Stimulated activated naive CD8-positive, alpha-beta T cell treated with anti-CD3 and anti-CD28 coated beads, Interleukin-15, Interleukin-2, amounts not matched to agents 100 U/mL and 50 U/mL, for 24 hours (primary cell): ENCODE data around the gene IFFO2.
A peak's percentile ranks its signal among the peaks of the same experiment; 100 is the strongest.
"Not testable (repeated sequence)": the region's sequence is repeated elsewhere in the genome, so short reads cannot be mapped to it uniquely, and the experiment has no call there.

ENCODE experiments used
- ATAC-seq: fragments of 150-1000 bp; cut with Tn5 transposase; one replicate; pipeline ENCODE4 v1.10.0; 2021
- DNase-seq: peaks from one replicate; pipeline ENCODE4 v3.0.0; 2021

IFFO2 gene

DNA sequence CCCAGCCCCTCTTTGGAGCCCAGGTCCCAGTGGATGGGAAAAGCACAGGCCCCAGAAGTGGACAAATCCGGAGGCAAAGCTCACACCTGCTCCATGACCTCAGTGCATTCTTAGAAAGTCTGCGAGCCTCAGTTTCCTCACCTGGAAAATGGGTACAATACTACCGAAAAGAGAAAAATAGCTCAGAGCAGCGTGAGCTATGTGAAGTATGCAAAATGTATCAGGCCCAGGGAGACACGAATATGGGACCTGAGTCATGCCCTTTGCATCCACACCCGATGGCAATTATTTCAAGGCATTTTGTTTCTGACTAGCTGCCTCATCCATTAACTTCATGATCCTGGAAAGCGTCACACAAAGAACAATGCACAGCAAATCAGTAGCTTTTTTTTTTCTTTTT lies 63.4 kb downstream of the IFFO2 start:
- no peak for ATAC-seq

GRCh38 chr1:18891858-18892257 lies 64.6 kb downstream of the IFFO2 start:
- not testable (repeated sequence) for DNase-seq, ATAC-seq

More for the DNA sequence above, 63.4 kb downstream of the IFFO2 start:
- DNase-seq = no peak

GRCh38 chr1:18891426-18891780 lies 65.1 kb downstream of the IFFO2 start:
- ATAC-seq = no peak
- no peak for DNase-seq

GRCh38 chr1:18890706-18891425 lies 65.6 kb downstream of the IFFO2 start:
- DNase-seq (no peak), ATAC-seq (no peak)

DNA sequence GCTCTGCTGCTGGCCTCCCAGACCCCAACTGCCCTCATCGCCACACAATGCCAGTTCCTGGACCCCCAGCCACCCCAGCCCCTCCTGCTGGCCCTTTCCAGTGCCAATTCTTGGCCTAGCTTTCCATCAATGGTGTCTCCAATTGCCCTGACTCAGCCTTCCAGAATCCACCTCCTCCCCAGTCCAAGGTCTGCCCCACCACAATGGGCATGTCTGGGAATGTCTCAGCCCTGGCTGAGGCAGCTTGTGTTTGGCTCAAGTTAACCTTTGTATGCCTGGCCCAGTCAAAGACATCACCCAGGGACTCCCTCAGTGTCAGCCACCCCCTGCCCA lies 70.5 kb downstream of the IFFO2 start:
- DNase-seq (no peak), ATAC-seq (no peak)

DNA sequence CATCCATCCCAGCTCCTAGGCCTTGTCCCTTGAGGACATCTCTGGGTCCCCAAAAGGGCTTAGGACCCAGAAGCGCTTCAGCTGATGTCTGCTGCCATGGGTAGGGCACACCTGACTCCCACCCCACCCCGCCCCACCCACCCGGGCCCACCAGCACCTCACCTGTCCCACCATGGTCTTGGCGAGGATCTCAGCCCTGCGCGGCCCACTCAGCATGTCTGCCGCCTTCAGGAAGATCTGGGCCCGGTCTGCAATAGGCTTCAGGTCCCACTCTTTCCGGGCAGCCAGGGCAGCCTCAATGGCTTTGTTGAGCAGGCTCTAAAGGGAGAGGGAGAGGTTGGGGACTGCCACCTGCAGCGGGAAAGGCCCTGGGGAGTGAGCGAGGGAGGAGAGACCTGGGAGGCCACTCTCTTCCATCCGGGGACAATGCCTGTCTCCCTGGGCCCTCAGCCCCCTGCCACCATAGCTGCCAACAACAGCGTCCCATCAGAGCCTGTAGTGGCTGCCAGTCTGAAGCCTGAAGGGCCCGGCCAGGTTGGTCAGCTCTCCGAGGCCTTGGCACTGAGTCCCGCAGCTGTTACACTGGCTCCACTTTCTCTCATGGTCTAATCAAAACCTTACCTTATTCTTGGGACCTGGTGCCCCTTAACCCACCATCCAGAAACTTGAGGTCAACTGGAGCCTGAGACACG lies 71.0 kb downstream of the IFFO2 start:
- no peak for ATAC-seq

GRCh38 chr1:18884727-18885126 lies 71.7 kb downstream of the IFFO2 start:
- ATAC-seq (no peak), DNase-seq (no peak)

More for the DNA sequence above, 71.0 kb downstream of the IFFO2 start:
- no peak for DNase-seq

- ATAC-seq = no peak
- DNase-seq = no peak
Observed at GRCh38 chr1:18884419-18884717, 72.1 kb downstream of the IFFO2 start.

GRCh38 chr1:18883636-18884418 lies 72.6 kb downstream of the IFFO2 start:
- DNase-seq = peak; percentile 81
- ATAC-seq = peak; percentile 64

DNA sequence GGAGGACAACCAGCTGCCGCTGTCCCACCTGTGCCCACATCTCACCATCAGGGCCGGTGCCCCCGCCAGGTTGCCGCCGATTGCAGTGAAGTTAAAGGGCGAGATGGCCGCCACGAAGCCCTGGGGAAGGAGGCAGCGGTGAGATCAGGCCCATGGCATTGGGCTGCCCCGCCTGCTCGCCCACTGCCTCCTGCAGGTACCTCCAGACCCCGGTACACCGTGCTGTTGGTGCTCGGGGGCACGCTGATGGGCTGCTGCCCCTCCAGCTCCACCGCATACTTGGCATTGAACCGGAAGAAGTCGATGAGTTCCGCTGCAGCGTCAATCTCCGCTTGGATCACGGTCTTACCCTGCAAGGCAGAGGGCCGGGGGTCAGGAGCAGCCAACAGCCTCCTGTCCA lies 73.4 kb downstream of the IFFO2 start:
- ATAC-seq (no peak), DNase-seq (no peak)

- DNase-seq = no peak
- ATAC-seq = no peak
Observed at GRCh38 chr1:18882486-18882885, 74.0 kb downstream of the IFFO2 start.

DNA sequence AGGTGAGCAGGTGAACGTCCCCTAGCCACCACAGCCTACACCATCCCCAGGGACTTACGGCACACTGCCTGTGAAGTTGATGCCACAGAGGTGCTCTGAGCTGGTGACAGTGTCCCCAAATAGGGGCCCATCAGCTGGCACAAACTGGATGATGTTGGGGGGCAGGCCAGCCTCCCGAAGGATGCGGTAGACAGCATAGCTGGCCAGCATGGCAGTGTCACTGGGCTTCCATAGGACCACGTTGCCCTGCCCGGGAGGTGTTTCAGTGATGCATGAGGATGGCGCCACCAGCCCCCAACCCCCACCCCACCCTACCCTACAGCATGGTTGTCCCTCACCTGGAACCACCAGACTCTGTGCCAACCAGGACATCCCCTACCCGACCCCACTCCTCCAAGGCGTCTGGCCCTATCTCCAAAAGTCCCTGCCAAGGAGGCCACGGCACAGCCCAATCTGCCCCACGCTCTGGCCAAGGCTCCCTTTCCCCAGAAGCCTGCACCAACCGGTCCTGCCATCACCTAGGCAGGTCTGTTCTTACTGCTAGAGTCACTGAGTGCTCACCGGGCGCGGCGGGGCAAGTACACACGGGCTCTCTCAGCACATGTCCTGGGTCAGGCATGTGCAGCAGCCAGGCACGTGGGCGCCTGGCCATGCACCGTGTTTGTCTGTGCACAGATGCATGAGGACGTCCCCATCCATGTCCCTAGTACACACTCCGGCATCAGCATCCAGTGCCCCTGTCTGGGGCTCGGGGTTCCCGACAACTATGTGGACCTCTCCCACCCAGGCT lies 74.6 kb downstream of the IFFO2 start:
- ATAC-seq = no peak

GRCh38 chr1:18881164-18881563 lies 75.3 kb downstream of the IFFO2 start:
- no peak for DNase-seq

More for the DNA sequence above, 74.6 kb downstream of the IFFO2 start:
- DNase-seq = no peak

GRCh38 chr1:18880585-18880984 lies 75.9 kb downstream of the IFFO2 start:
- ATAC-seq = no peak
- DNase-seq = no peak

More at GRCh38 chr1:18881164-18881563, 75.3 kb downstream of the IFFO2 start:
- ATAC-seq = no peak

GRCh38 chr1:18879791-18880309 lies 76.6 kb downstream of the IFFO2 start:
- DNase-seq (no peak), ATAC-seq (no peak)

GRCh38 chr1:18879215-18879790 lies 77.2 kb downstream of the IFFO2 start:
- DNase-seq (no peak), ATAC-seq (no peak)

DNA sequence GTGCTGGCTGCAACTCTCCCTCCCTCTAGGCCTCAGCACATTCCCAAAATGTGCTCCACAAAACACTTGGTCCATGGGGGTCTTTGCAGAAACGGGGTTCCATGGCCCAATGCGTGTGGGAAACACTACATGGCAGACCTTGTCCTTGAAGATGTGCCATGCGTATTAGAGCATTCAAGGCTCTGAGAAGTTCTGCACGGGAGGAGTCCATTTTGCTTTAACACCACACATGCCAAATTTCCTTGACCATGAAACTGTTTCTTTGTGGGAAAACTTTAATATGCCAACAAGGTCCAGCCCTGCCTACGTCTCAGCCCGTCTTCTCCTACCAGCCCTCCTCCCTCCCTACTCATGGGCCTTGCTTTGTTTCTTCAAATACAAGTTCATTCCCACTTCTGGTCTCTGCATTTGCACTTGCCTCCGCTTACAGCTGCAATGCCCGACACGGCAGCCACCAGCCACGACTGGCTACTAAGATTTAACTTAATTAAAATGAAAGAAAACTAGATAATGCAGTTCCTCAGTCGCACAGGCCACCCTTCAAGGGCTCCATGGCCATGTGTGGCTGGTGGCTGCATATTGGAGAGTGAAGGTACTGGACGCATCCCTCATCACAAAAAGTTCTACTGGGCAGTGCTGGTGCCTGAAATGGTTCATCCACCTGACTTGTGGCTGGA lies 77.8 kb downstream of the IFFO2 start:
- no peak for ATAC-seq

GRCh38 chr1:18877282-18877681 lies 79.2 kb downstream of the IFFO2 start:
- no peak for DNase-seq
- ATAC-seq = no peak

More for the DNA sequence above, 77.8 kb downstream of the IFFO2 start:
- no peak for DNase-seq

- ATAC-seq (no peak), DNase-seq (no peak)
Observed at GRCh38 chr1:18876210-18876609, 80.3 kb downstream of the IFFO2 start.

DNA sequence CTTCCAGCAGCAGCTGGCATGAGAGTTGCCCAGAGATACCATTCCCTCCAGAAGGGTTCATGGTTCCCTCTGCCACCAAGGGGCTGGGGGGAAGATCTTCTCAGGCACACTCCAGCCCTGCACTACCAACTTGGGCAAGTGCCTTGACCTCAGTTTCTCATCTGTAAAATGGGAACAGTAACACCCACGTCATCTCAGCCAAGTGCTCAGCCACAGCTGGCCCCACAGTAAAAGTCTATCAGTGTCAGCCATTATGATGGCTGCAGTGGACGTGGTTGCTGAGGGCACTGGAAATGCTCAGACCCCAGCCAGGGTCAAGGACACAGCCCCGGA lies 80.7 kb downstream of the IFFO2 start:
- ATAC-seq = no peak

DNA sequence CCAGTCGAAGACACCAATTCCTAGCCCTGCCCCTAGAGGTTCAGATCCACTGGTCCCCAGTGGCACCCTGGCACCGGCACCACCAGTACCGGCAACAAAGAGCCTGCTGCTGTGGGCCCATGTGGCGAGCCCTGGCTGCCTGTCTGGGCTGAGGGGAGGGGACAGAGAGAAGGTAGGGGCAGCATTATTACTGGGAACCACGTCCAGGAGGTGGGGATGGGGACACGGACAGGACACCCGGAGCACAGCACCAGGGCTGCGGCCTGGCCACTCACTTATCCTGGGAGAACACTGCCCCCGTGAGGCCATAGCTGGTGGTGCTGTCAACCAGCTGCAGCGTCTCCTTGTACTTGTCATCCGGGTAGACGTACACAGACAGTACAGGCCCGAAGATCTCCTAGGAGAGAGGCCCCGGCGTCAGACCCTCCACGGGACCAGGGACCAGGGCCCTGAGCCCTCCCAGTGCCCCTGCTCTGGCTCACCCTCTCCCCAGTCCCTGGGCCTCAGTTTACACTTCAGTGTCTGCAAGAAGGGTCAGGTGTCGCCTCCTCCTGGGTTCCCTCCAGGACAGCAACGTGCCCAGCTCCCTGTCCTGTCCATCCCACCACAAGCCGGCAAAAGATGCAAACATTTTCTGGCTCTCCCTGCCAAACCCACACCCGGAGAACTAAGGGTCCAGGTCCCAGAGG lies 81.2 kb downstream of the IFFO2 start:
- ATAC-seq (peak; percentile 50), DNase-seq (peak; percentile 79)

More for the DNA sequence above, 80.7 kb downstream of the IFFO2 start:
- no peak for DNase-seq
